ENCODE results near the gene ABCG4.

DNA sequence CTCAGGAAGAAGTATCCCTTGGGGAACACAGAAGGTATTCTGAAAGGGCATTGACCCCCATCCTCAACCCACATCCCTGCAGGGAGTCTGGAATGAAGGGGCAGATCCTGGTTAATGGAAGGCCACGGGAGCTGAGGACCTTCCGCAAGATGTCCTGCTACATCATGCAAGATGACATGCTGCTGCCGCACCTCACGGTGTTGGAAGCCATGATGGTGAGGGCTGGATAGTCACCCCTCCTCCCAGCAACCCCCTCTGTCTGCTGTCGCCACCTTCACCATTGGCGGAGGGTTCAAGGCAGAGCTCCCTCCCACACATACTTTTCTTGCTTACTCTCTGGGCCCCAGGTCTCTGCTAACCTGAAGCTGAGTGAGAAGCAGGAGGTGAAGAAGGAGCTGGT lies 5.3 kb downstream of the ABCG4 start:
- no peak for TF ChIP-seq YY1 (IDR thresholded peaks at IDR 0.05; ENCODE audit: insufficient read depth, insufficient read length)
- no peak for TF ChIP-seq ZNF274 (IDR thresholded peaks at IDR 0.05; ENCODE audit: low read depth, low read length)

Data from NT2/D1 (cell line).